Endothelial cell (in vitro differentiated cells): ENCODE data around the gene OR7G3. TPM values are rescaled to one million over a fixed set of nuclear protein-coding genes. Genes with fewer than 3 reads are reported as not detected.

Source experiments
- DNase-seq: peaks from one replicate; pipeline ENCODE4 v3.0.0; 2021; ENCODE audit warnings: low spot score
- H3K27ac Mint-ChIP-seq: one replicate; pipeline ENCODE4 v1.8.0; 2021; ENCODE audit warnings: mixed read lengths, inconsistent platforms; ENCODE audit not compliant: unreplicated experiment
- H3K27me3 Mint-ChIP-seq: one replicate; pipeline ENCODE4 v1.8.0; 2021; ENCODE audit warnings: mild to moderate bottlenecking, moderate library complexity, mixed read lengths, inconsistent platforms; ENCODE audit not compliant: unreplicated experiment
- H3K36me3 Mint-ChIP-seq: one replicate; pipeline ENCODE4 v1.8.0; 2021; ENCODE audit warnings: mild to moderate bottlenecking, low read depth, mixed read lengths, inconsistent platforms; ENCODE audit not compliant: unreplicated experiment
- H3K4me1 Mint-ChIP-seq: one replicate; pipeline ENCODE4 v1.8.0; 2021; ENCODE audit warnings: mild to moderate bottlenecking, mixed read lengths, inconsistent platforms; ENCODE audit not compliant: unreplicated experiment
- H3K4me3 Mint-ChIP-seq: one replicate; pipeline ENCODE4 v1.8.0; 2021; ENCODE audit warnings: mild to moderate bottlenecking, mixed read lengths, inconsistent platforms; ENCODE audit not compliant: unreplicated experiment
- H3K9me3 Mint-ChIP-seq: one replicate; pipeline ENCODE4 v1.8.0; 2021; ENCODE audit warnings: mixed read lengths, inconsistent platforms; ENCODE audit not compliant: unreplicated experiment
- total RNA-seq: library from RNA; stranded (reverse); fragmentation: NEBNext Ultra II Directional; extraction: Animal tissue kit (Norgen Biotek cat#: 25700); gene quantifications from one replicate; pipeline ENCODE4 v1.2.1, GENCODE V29; 2021; ENCODE audit not compliant: unreplicated experiment
- TF ChIP-seq, protein P1 (sequence below): fragments of 200-600 bp; sonication (generic); IDR thresholded peaks from one replicate; pipeline ENCODE4 v1.5.0; 2021; ENCODE audit warnings: antibody characterized with exemption; ENCODE audit not compliant: unreplicated experiment

Gene OR7G3
- total RNA-seq, 1 donor from 2014 or later: not detected

DNA sequence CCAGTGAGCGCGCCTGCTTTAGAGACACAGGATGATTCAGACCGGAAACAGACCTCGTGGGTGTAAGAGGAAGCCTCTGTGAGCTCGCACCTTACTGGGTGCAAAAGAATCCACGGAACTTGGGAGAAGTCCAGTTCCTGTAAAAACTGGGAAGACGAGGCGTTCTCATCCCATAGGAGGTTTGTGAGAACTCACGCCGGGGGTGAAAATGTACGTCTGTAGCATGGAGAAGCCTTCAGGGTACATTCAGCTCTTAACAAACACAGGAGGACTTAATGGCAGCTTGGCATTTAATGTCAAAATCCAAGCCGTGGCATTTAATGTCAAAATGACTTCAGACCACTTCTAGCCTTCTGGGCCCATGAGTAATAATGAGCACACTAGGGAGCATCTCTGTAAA is 34.7 kb upstream of the OR7G3 start:
- Mint-ChIP-seq H3K27me3 (peaks cover 10% of the 10 kb centered on the region), H3K27ac (no peak overlapping the region), H3K4me1 (peaks cover 4% of the 10 kb centered on the region), H3K4me3 (peak overlapping the region; percentile 88), H3K9me3 (peaks cover 26% of the 10 kb centered on the region), H3K36me3 (peaks cover 89% of the 10 kb centered on the region)
- DNase-seq: no peak
- TF ChIP-seq, protein P1, sequence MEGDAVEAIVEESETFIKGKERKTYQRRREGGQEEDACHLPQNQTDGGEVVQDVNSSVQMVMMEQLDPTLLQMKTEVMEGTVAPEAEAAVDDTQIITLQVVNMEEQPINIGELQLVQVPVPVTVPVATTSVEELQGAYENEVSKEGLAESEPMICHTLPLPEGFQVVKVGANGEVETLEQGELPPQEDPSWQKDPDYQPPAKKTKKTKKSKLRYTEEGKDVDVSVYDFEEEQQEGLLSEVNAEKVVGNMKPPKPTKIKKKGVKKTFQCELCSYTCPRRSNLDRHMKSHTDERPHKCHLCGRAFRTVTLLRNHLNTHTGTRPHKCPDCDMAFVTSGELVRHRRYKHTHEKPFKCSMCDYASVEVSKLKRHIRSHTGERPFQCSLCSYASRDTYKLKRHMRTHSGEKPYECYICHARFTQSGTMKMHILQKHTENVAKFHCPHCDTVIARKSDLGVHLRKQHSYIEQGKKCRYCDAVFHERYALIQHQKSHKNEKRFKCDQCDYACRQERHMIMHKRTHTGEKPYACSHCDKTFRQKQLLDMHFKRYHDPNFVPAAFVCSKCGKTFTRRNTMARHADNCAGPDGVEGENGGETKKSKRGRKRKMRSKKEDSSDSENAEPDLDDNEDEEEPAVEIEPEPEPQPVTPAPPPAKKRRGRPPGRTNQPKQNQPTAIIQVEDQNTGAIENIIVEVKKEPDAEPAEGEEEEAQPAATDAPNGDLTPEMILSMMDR: no peak

DNA sequence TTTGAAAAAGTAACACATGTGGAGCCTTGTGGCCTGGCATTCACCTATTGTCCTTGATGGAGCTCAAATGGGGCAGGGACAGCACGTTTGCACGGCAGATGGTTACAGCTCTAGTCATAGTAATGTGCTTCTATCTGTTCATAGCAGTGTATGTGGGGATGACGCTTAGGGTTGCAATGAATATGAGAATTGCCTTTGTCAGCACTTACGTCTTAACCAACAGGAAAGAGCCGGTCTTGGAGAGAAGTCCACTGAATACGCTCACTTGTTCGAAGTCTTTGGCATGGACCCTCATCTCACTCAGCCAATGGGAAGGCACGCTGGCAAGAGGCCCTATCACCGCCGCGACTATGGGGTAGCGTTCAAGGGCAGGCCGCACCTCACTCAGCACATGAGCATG is 33.1 kb upstream of the OR7G3 start:
- DNase-seq: no peak
- peak overlapping the region; percentile 88 for H3K4me3 Mint-ChIP-seq
- TF ChIP-seq, protein P1: no peak
- peaks cover 98% of the 10 kb centered on the region for H3K36me3 Mint-ChIP-seq
- peaks cover 9% of the 10 kb centered on the region for H3K4me1 Mint-ChIP-seq
- H3K27me3 Mint-ChIP-seq: peaks cover 17% of the 10 kb centered on the region
- peaks cover 32% of the 10 kb centered on the region for H3K9me3 Mint-ChIP-seq
- no peak overlapping the region for H3K27ac Mint-ChIP-seq

DNA sequence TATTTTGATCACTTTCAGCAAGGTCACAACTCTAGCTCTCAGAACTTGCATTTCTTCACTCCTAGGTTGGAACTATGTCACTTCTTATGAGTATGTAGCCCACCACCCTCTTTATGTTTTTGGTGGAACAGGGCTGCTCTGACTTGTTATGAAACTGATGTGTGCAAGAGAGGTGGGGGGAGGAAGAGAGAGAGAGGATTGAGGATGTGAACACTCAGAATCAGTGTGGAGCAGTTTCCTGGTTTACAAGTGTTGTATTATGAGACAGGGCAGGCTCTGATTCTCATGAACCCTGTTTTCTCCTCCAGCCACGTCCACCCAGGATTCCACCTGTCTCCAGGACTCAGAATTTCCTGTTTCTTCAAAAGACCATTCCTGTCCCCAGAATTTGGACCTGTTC is 29.6 kb upstream of the OR7G3 start:
- Mint-ChIP-seq H3K36me3 (peaks cover 93% of the 10 kb centered on the region), H3K4me1 (peaks cover 9% of the 10 kb centered on the region), H3K4me3 (peak overlapping the region; percentile 21), H3K27ac (peak overlapping the region; percentile 42), H3K27me3 (peaks cover 25% of the 10 kb centered on the region), H3K9me3 (peaks cover 45% of the 10 kb centered on the region)
- TF ChIP-seq, protein P1: no peak
- DNase-seq: no peak

DNA sequence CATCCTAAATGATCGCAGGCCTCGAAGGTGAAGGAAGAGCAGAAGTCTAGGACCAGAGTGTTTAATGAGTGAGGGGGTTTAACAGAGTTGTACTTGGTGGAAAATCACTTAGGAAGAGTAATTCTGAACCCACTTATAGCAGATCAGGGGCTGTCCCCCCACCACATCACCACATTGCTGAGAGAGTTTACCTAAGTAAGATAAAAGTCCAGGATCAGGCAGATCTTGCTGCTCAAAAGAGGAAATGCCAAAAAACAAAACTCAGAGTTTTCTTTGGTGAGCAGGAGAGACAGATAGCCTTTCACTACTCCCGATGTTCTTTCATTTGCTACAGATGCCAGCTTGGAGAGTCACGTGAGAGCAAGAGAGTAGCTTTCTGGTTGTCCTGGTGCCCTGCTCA is 28.8 kb upstream of the OR7G3 start:
- Mint-ChIP-seq H3K9me3 (peaks cover 38% of the 10 kb centered on the region), H3K27ac (no peak overlapping the region), H3K4me1 (peaks cover 9% of the 10 kb centered on the region), H3K27me3 (peaks cover 23% of the 10 kb centered on the region), H3K36me3 (peaks cover 93% of the 10 kb centered on the region), H3K4me3 (peak overlapping the region; percentile 72)
- DNase-seq: no peak
- TF ChIP-seq, protein P1: no peak

DNA sequence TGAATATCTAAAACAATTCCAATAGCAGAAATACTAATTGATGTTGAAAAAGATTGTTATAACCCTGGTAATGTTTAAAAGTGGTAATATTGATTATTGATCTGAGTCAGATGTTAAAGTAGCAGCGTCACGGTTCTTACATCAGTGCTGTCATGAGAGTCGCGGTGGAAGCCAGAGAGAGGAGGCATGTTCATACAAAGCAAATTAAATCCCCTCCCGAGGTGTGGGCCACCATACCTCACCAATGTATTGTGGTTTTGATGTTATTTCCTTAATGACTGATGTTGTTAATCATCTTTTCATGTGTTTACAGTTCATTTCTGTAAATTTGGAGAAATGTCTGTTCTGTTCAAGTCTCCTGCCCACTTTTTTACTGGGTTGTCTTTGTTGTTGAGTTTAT is 24.6 kb upstream of the OR7G3 start:
- peaks cover 54% of the 10 kb centered on the region for H3K9me3 Mint-ChIP-seq
- peaks cover 88% of the 10 kb centered on the region for H3K36me3 Mint-ChIP-seq

More for the DNA sequence above, 24.6 kb upstream of the OR7G3 start:
- H3K4me3 Mint-ChIP-seq: no peak overlapping the region
- peaks cover 17% of the 10 kb centered on the region for H3K27me3 Mint-ChIP-seq
- no peak overlapping the region for H3K27ac Mint-ChIP-seq
- DNase-seq: no peak
- TF ChIP-seq, protein P1: no peak
- H3K4me1 Mint-ChIP-seq: peaks cover 4% of the 10 kb centered on the region
